HepG2 (cell line): ENCODE data around the gene AGT. TPM values are rescaled to one million over a fixed set of nuclear protein-coding genes. Genes with fewer than 3 reads are reported as not detected.

Source experiments
- ATAC-seq: fragments of 200-7000 bp; cut with Tn5 transposase; 3 replicates; pipeline ENCODE4 v1.9.1; 2020; ENCODE audit warnings: mild to moderate bottlenecking, moderate library complexity
- BruUV-seq: library from RNA; stranded (reverse); fragments of 400-500 nt; replicated peaks from 2 replicates; lab custom pipeline; 2021; lab: Mats Ljungman, UMichigan
- CTCF ChIA-PET: fragments of 300-600 bp; formaldehyde crosslinking; extraction: SDS; loops from one replicate; lab custom pipeline; 2021; ENCODE audit warnings: low total read pairs, inconsistent platforms, low intra/inter-chr PET ratio; lab: Yijun Ruan, JAX
- POLR2A ChIA-PET: fragments of 350-600 bp; sonication (Branson Sonifier 250); formaldehyde crosslinking; loops from one replicate; lab custom pipeline; 2020; ENCODE audit warnings: antibody characterized with exemption, inconsistent platforms; lab: Yijun Ruan, JAX
- DNase-seq: peaks from one replicate; pipeline ENCODE4 v3.0.0-alpha.2; 2015; ENCODE audit warnings: low spot score
- FAIRE-seq: peaks from 3 replicates; lab custom pipeline; 2011; peaks lifted over from hg19 to GRCh38; lab: Jason Lieb, UNC
- H2AFZ ChIP-seq: one replicate; pipeline ENCODE4 v1.6.1; 2011; ENCODE audit warnings: low read length, inconsistent platforms
- H3K27ac ChIP-seq: fragments of 300-600 bp; 3 replicates; pipeline ENCODE4 v1.8.0; 2011; ENCODE audit warnings: mixed run types, mild to moderate bottlenecking, mixed read lengths, low read length, inconsistent platforms; ENCODE audit not compliant: insufficient read depth; ENCODE audit errors: extremely low read length
- H3K27me3 ChIP-seq, 2 experiments: fragments of 200-600 bp in 1 of 2; 2 replicates in 1 of 2; 3 replicates in 1 of 2; pipeline versions ENCODE4 v1.6.0 to v1.8.0; 2011; ENCODE audit warnings: low read length in 2 of 2, mild to moderate bottlenecking in 2 of 2, moderate library complexity in 2 of 2, inconsistent platforms in 1 of 2; ENCODE audit not compliant: insufficient read depth in 2 of 2, control insufficient read depth in 1 of 2
- H3K36me3 ChIP-seq, 2 experiments: fragments of 200-600 bp in 1 of 2; replicated peaks in 1 of 2; 2 replicates in 1 of 2; 3 replicates in 1 of 2; pipeline versions ENCODE4 v1.5.1 to v1.8.0; 2011; ENCODE audit warnings: low read length in 2 of 2, inconsistent platforms in 1 of 2; ENCODE audit not compliant: insufficient read depth in 2 of 2, control insufficient read depth in 1 of 2
- H3K4me1 ChIP-seq: 2 replicates; pipeline ENCODE4 v1.5.1; 2012; ENCODE audit warnings: low read length, inconsistent platforms; ENCODE audit not compliant: insufficient read depth
- H3K4me2 ChIP-seq: 2 replicates; pipeline ENCODE4 v1.6.0; 2011; ENCODE audit warnings: low read depth, low read length, inconsistent platforms
- H3K4me3 ChIP-seq, 3 experiments: fragments of 200-600 bp in 1 of 3; sonication (generic), shearing (Covaris generic) in 1 of 3; replicated peaks in 1 of 3; 2 replicates each; pipeline ENCODE4 v1.5.1; 2011 to 2016; ENCODE audit warnings: low read length in 3 of 3, inconsistent platforms in 2 of 3, low read depth in 2 of 3, mild to moderate bottlenecking in 2 of 3, control low read depth in 1 of 3, mixed read lengths in 1 of 3; ENCODE audit not compliant: insufficient read depth in 1 of 3
- H3K79me2 ChIP-seq: one replicate; pipeline ENCODE4 v1.6.1; 2011; ENCODE audit warnings: low read length, inconsistent platforms; ENCODE audit not compliant: insufficient read depth
- H3K9ac ChIP-seq: 2 replicates; pipeline ENCODE4 v1.6.0; 2011; ENCODE audit warnings: mild to moderate bottlenecking, low read depth, low read length, inconsistent platforms; ENCODE audit not compliant: insufficient read depth
- H3K9me3 ChIP-seq: 2 replicates; pipeline ENCODE4 v1.5.1; 2012; ENCODE audit warnings: mild to moderate bottlenecking, low read length
- H4K20me1 ChIP-seq: 2 replicates; pipeline ENCODE4 v1.6.0; 2011; ENCODE audit warnings: inconsistent platforms, mild to moderate bottlenecking, low read length, moderate library complexity; ENCODE audit not compliant: insufficient read depth
- ARHGAP35 ChIP-seq: sonication (generic); formaldehyde crosslinking; IDR thresholded peaks from 2 replicates; pipeline ENCODE4 v1.9.0; 2022; ENCODE audit warnings: mild to moderate bottlenecking, inconsistent platforms, moderate library complexity, missing genetic modification reagents, borderline replicate concordance
- ARID4A ChIP-seq: sonication (generic); formaldehyde crosslinking; IDR thresholded peaks from 2 replicates; pipeline ENCODE4 v1.5.0; 2020; ENCODE audit warnings: mild to moderate bottlenecking, missing genetic modification reagents, borderline replicate concordance
- HDAC1 ChIP-seq: sonication (generic); formaldehyde crosslinking; IDR thresholded peaks from 2 replicates; pipeline ENCODE4 v1.5.1; 2020; ENCODE audit warnings: mild to moderate bottlenecking, missing genetic modification reagents
- HOXA9 ChIP-seq: sonication (generic); formaldehyde crosslinking; IDR thresholded peaks from 2 replicates; pipeline ENCODE4 v1.8.1; 2022; ENCODE audit warnings: missing genetic modification reagents, mild to moderate bottlenecking, moderate library complexity, borderline replicate concordance
- POLR2A ChIP-seq, 2 experiments: IDR thresholded peaks; 2 replicates each; pipeline ENCODE4 v1.6.1; 2011; ENCODE audit warnings: low read depth in 2 of 2, low read length in 2 of 2, mild to moderate bottlenecking in 1 of 2, moderate library complexity in 1 of 2; ENCODE audit not compliant: insufficient read depth in 1 of 2
- REXO4 ChIP-seq: sonication (generic); formaldehyde crosslinking; IDR thresholded peaks from 2 replicates; pipeline ENCODE4 v1.8.0; 2022; ENCODE audit warnings: missing genetic modification reagents, mild to moderate bottlenecking, borderline replicate concordance
- STAT6 ChIP-seq: sonication (generic); formaldehyde crosslinking; IDR thresholded peaks from 2 replicates; pipeline ENCODE4 v1.4.0; 2020; ENCODE audit warnings: missing genetic modification reagents, mild to moderate bottlenecking, borderline replicate concordance
- TGIF2 ChIP-seq: IDR thresholded peaks from 2 replicates; pipeline ENCODE4 v1.6.1; 2016; ENCODE audit warnings: control low read depth, missing compliant biosample characterization
- ZFP37 ChIP-seq: sonication (generic); formaldehyde crosslinking; IDR thresholded peaks from 2 replicates; pipeline ENCODE4 v1.4.0; 2020; ENCODE audit warnings: missing genetic modification reagents, borderline replicate concordance
- ZFP91 ChIP-seq: sonication (generic); formaldehyde crosslinking; IDR thresholded peaks from 2 replicates; pipeline ENCODE4 v1.9.0; 2022; ENCODE audit warnings: missing genetic modification reagents, mild to moderate bottlenecking, borderline replicate concordance
- ZNF20 ChIP-seq: sonication (generic); formaldehyde crosslinking; IDR thresholded peaks from 2 replicates; pipeline ENCODE4 v1.4.0; 2020; ENCODE audit warnings: mild to moderate bottlenecking, moderate library complexity, missing genetic modification reagents
- ZNF451 ChIP-seq: sonication (generic); formaldehyde crosslinking; IDR thresholded peaks from 2 replicates; pipeline ENCODE4 v1.5.0; 2020; ENCODE audit warnings: mild to moderate bottlenecking, missing genetic modification reagents
- ZNF841 ChIP-seq: sonication (generic); formaldehyde crosslinking; IDR thresholded peaks from 2 replicates; pipeline ENCODE4 v1.8.1; 2023; ENCODE audit warnings: missing genetic modification reagents, borderline replicate concordance
- ZNF891 ChIP-seq: sonication (generic); formaldehyde crosslinking; IDR thresholded peaks from 2 replicates; pipeline ENCODE4 v1.5.0; 2020; ENCODE audit warnings: mild to moderate bottlenecking, missing genetic modification reagents
- WGBS: methylation state at CpG from one replicate; pipeline ENCODE4 v1.1.6; 2017; ENCODE audit warnings: low lambda C conversion rate; 5-methylcytosine and 5-hydroxymethylcytosine counted together
- in situ Hi-C: cut with HindIII; loops from 2 replicates; pipeline ENCODE4 v1.10.0; 2017; ENCODE audit warnings: low pct_unique_long_range_greater_than_20kb; ENCODE audit not compliant: extremely low pct_ligation_motif_present
- intact Hi-C: fragments of 100-400 bp; cut with micrococcal nuclease; formaldehyde crosslinking; loops from one replicate; pipeline ENCODE4 v1.10.0; 2022; ENCODE audit not compliant: unreplicated experiment
- polyA plus RNA-seq, 8 experiments: library from polyadenylated mRNA; depleted of rRNA in 3 of 8; stranded (reverse) in 7 of 8; unstranded in 1 of 8; fragments of >200 nt; fragmentation: Illumina TruSeq in 4 of 8; extraction: Trizol in 4 of 8; gene quantifications; 2 replicates each; pipeline versions ENCODE4 v1.2.1 to v1.2.3, GENCODE V29; 2011 to 2016; ENCODE audit warnings: low read depth in 4 of 8, missing spikeins in 1 of 8, mixed read lengths in 1 of 8; ENCODE audit not compliant: insufficient read depth in 1 of 8
- total RNA-seq, 5 experiments: library from RNA; depleted of rRNA; stranded (reverse); fragments of >200 nt; fragmentation: Illumina TruSeq; extraction: Trizol; gene quantifications; 2 replicates each; pipeline ENCODE4 v1.2.3, GENCODE V29; 2016; ENCODE audit warnings: low read depth in 1 of 5

The AGT gene
- total and polyA plus RNA-seq, 2 of the 13 experiments (the other 11 are each of a cell fraction or from before 2014, with no cell fraction given): 892 to 2,071 TPM

- no peak for TF ChIP-seq ZFP91 (CRISPR knock-in tag)
- TF ChIP-seq ARHGAP35 (CRISPR knock-in tag): no peak
Measured at GRCh38 chr1:230713138-230713537, 784 bp downstream of the AGT start (continued).

- H3K9me3 ChIP-seq: no peaks in the 10 kb centered on the region
- ChIA-PET POLR2A (interaction anchor here (1.6 to 7.9 kb wide), 8 partner anchors 9 to 71 kb away, joined by 3 to 110 read pairs (median 40); partner anchors contain the start of gene COG2), CTCF (no interaction called here)
- H3K4me2 ChIP-seq: peak overlapping the region; percentile 97
- in situ Hi-C loops (no loop called here), intact Hi-C loops (loop anchor here (5.0 to 10.0 kb wide), 2 partner anchors 40 to 262 kb away; partner anchors contain the start of genes ARV1 and TTC13)
- WGBS: 3% methylated on average over 6 of the region's 17 CpGs
- H2AFZ ChIP-seq: no peak overlapping the region
- BruUV-seq: no TSS peak
- DNase-seq (no peak), FAIRE-seq (no peak), ATAC-seq (no peak)
- peaks cover 0 to 2% of the 10 kb centered on the region in 2 experiments; a peak in 1 of 5 replicates for H3K27me3 ChIP-seq
- peaks cover 9 to 28% of the 10 kb centered on the region in 2 experiments for H3K36me3 ChIP-seq
- H3K27ac ChIP-seq: peak overlapping the region; percentile 93
- peaks cover 66% of the 10 kb centered on the region for H3K79me2 ChIP-seq
- peak overlapping the region; percentile 83 to 92 (median 90) for H3K4me3 ChIP-seq
- H3K4me1 ChIP-seq: peaks cover 71% of the 10 kb centered on the region
- H4K20me1 ChIP-seq: peaks cover 58% of the 10 kb centered on the region
- H3K9ac ChIP-seq: peak overlapping the region; percentile 91
- TF ChIP-seq TGIF2 (CRISPR knock-in tag) (no peak), ZFP37 (no peak), HOXA9 (CRISPR knock-in tag) (no peak), ZNF891 (CRISPR knock-in tag) (peak; percentile 72; the same call in 1 of the 2 replicates), ZNF841 (CRISPR knock-in tag) (no peak), REXO4 (CRISPR knock-in tag) (no peak), POLR2A (IDR thresholded peaks at IDR 0.05; ENCODE audit: insufficient read depth in 1 of 2, low read depth in 2 of 2, low read length in 2 of 2) (no peak; a peak in 1 of 4 replicates), HDAC1 (CRISPR knock-in tag) (no peak), ZNF20 (no peak), ZNF451 (CRISPR knock-in tag) (0 out of 2 replicates have a peak, but pooled peaks have one; percentile 50), STAT6 (CRISPR knock-in tag) (0 out of 2 replicates have a peak, but pooled peaks have one; percentile 0), ARID4A (CRISPR knock-in tag) (peak; percentile 51)
Measured at GRCh38 chr1:230712470-230712942, 1.4 kb downstream of the AGT start.
